ENCODE results near the gene OARD1.

DNA sequence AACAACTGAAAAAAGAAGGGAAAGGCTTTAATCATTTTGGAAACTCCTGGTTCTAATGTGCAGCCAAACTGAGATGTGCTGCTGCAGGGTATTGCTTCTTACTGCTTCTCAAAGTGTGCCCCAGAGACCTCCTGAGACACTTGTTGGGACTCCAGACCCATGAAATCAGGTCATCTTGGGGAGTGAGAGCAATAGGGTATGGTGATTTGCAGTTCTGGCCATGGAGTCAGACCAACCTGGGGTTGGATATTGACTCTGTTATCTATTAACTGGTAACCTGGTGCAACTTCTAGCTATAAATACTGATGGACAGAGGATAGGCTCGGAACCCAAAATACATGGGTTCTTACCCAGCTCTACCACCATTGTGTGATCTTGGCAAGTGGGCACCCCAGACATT lies 26.1 kb downstream of the OARD1 start:
- TF ChIP-seq EP300 (IDR thresholded peaks at IDR 0.05; ENCODE audit: borderline replicate concordance in 1 of 2, low read depth in 1 of 2, low read length in 1 of 2) (no peak), POLR2AphosphoS5 (IDR thresholded peaks at IDR 0.05; ENCODE audit: low read depth, low read length) (no peak), TAF1 (IDR thresholded peaks at IDR 0.05; ENCODE audit: borderline replicate concordance, low read depth, low read length) (no peak), YY1 (IDR thresholded peaks at IDR 0.05; ENCODE audit: low read depth) (no peak), RAD21 (IDR thresholded peaks at IDR 0.05; ENCODE audit: low read length) (no peak), CHD2 (IDR thresholded peaks at IDR 0.05; ENCODE audit: low read length, partially characterized antibody) (no peak), EZH2phosphoT487 (IDR thresholded peaks at IDR 0.05; ENCODE audit: borderline replicate concordance, low read depth) (no peak), SIN3A (IDR thresholded peaks at IDR 0.05; ENCODE audit: borderline replicate concordance, low read depth, low read length) (no peak)
- TF ChIP-seq, protein P1, sequence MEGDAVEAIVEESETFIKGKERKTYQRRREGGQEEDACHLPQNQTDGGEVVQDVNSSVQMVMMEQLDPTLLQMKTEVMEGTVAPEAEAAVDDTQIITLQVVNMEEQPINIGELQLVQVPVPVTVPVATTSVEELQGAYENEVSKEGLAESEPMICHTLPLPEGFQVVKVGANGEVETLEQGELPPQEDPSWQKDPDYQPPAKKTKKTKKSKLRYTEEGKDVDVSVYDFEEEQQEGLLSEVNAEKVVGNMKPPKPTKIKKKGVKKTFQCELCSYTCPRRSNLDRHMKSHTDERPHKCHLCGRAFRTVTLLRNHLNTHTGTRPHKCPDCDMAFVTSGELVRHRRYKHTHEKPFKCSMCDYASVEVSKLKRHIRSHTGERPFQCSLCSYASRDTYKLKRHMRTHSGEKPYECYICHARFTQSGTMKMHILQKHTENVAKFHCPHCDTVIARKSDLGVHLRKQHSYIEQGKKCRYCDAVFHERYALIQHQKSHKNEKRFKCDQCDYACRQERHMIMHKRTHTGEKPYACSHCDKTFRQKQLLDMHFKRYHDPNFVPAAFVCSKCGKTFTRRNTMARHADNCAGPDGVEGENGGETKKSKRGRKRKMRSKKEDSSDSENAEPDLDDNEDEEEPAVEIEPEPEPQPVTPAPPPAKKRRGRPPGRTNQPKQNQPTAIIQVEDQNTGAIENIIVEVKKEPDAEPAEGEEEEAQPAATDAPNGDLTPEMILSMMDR (IDR thresholded peaks at IDR 0.05) = no peak
- TF ChIP-seq, protein P2, sequence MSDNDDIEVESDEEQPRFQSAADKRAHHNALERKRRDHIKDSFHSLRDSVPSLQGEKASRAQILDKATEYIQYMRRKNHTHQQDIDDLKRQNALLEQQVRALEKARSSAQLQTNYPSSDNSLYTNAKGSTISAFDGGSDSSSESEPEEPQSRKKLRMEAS (IDR thresholded peaks at IDR 0.05; ENCODE audit: low read depth) = no peak
- TF ChIP-seq, protein P3, sequence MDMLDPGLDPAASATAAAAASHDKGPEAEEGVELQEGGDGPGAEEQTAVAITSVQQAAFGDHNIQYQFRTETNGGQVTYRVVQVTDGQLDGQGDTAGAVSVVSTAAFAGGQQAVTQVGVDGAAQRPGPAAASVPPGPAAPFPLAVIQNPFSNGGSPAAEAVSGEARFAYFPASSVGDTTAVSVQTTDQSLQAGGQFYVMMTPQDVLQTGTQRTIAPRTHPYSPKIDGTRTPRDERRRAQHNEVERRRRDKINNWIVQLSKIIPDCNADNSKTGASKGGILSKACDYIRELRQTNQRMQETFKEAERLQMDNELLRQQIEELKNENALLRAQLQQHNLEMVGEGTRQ (IDR thresholded peaks at IDR 0.05; ENCODE audit: borderline replicate concordance, low read depth, low read length) = no peak
